H1 (cell line): ENCODE results near the gene SERPINA1. TPM values are rescaled to one million over a fixed set of nuclear protein-coding genes. Genes with fewer than 3 reads are reported as not detected.

Source experiments
- CTCF ChIA-PET: fragments of 300-600 bp; sonication (Branson Sonifier 250); formaldehyde crosslinking; loops from one replicate; lab custom pipeline; 2021; ENCODE audit not compliant: partially characterized antibody; lab: Charles Lee
- POLR2A ChIA-PET: fragments of 300-600 bp; sonication (Branson Sonifier 250); formaldehyde crosslinking; loops from one replicate; lab custom pipeline; 2021; ENCODE audit warnings: inconsistent platforms; ENCODE audit not compliant: partially characterized antibody; lab: Charles Lee
- DNase-seq, 2 experiments: peaks; one replicate each; pipeline versions ENCODE4 v3.0.0 to v3.0.0-alpha.2; 2010 to 2022; ENCODE audit warnings: low spot score in 2 of 2, low read depth in 1 of 2, mixed read lengths in 1 of 2
- FAIRE-seq: peaks from 2 replicates; lab custom pipeline; 2011; peaks lifted over from hg19 to GRCh38; lab: Jason Lieb, UNC
- H2AFZ ChIP-seq: 2 replicates; pipeline ENCODE4 v1.8.1; 2012; ENCODE audit warnings: low read length, inconsistent platforms
- H2AK5ac ChIP-seq: 2 replicates; pipeline ENCODE4 v1.6.1; 2013; ENCODE audit warnings: low read depth, low read length
- H2BK120ac ChIP-seq: replicated peaks from 2 replicates; pipeline ENCODE3; 2013; ENCODE audit warnings: low read depth, low read length, inconsistent platforms
- H2BK12ac ChIP-seq: 2 replicates; pipeline ENCODE4 v1.6.1; 2013; ENCODE audit warnings: low read depth, low read length
- H2BK15ac ChIP-seq: 2 replicates; pipeline ENCODE4 v1.6.1; 2013; ENCODE audit warnings: low read length
- H2BK20ac ChIP-seq: 2 replicates; pipeline ENCODE4 v1.6.1; 2013; ENCODE audit warnings: low read length
- H2BK5ac ChIP-seq: 2 replicates; pipeline ENCODE4 v1.6.1; 2013; ENCODE audit warnings: low read depth, low read length
- H3K14ac ChIP-seq: 2 replicates; pipeline ENCODE4 v1.6.1; 2013; ENCODE audit warnings: inconsistent platforms; ENCODE audit not compliant: insufficient read length
- H3K18ac ChIP-seq: 2 replicates; pipeline ENCODE4 v1.6.1; 2013; ENCODE audit warnings: low read length; ENCODE audit errors: extremely low read depth
- H3K23ac ChIP-seq: 2 replicates; pipeline ENCODE4 v1.6.1; 2013; ENCODE audit warnings: inconsistent platforms; ENCODE audit not compliant: insufficient read length
- H3K23me2 ChIP-seq: 2 replicates; pipeline ENCODE4 v1.6.1; 2013; ENCODE audit warnings: low read depth, low read length
- H3K27ac ChIP-seq: 2 replicates; pipeline ENCODE4 v1.6.1; 2011; ENCODE audit warnings: low read depth, low read length, inconsistent platforms
- H3K27me3 ChIP-seq, 4 experiments: replicated peaks in 1 of 4; 1 replicate in 1 of 4; 2 replicates in 3 of 4; pipeline versions ENCODE4 v1.6.1 to v1.8.1; 2011 to 2013; ENCODE audit warnings: low read length in 3 of 4, mild to moderate bottlenecking in 3 of 4, inconsistent platforms in 2 of 4, mixed read lengths in 2 of 4, moderate library complexity in 1 of 4; ENCODE audit not compliant: control insufficient read depth in 3 of 4, insufficient read depth in 3 of 4; ENCODE audit errors: extremely low read depth in 1 of 4
- H3K36me3 ChIP-seq, 4 experiments: 2 replicates each; pipeline versions ENCODE4 v1.6.1 to v1.8.1; 2011 to 2013; ENCODE audit warnings: mild to moderate bottlenecking in 4 of 4, low read length in 3 of 4, moderate library complexity in 2 of 4, control low read depth in 1 of 4, inconsistent platforms in 1 of 4; ENCODE audit not compliant: insufficient read depth in 4 of 4, control insufficient read depth in 2 of 4
- H3K4ac ChIP-seq: replicated peaks from 2 replicates; pipeline ENCODE3; 2013; ENCODE audit warnings: low read length, low read depth, mixed read lengths, inconsistent platforms; ENCODE audit not compliant: insufficient read length
- H3K4me1 ChIP-seq, 4 experiments: replicated peaks in 1 of 4; 1 replicate in 1 of 4; 2 replicates in 3 of 4; pipeline versions ENCODE4 v1.6.1 to v1.8.1; 2011 to 2013; ENCODE audit warnings: low read length in 3 of 4, inconsistent platforms in 2 of 4, mixed read lengths in 1 of 4; ENCODE audit not compliant: insufficient read depth in 4 of 4, control insufficient read depth in 3 of 4
- H3K4me2 ChIP-seq, 2 experiments: 2 replicates each; pipeline versions ENCODE4 v1.6.1 to v1.8.1; 2011 to 2013; ENCODE audit warnings: low read depth in 2 of 2, low read length in 2 of 2, control low read depth in 1 of 2, inconsistent platforms in 1 of 2, mild to moderate bottlenecking in 1 of 2; ENCODE audit not compliant: insufficient read depth in 1 of 2
- H3K4me3 ChIP-seq, 4 experiments: fragments of 200-600, 300-600 bp in 1 of 4; sonication (generic), shearing (Covaris generic), sonication (Bioruptor Twin) in 1 of 4; 2 replicates each; pipeline versions ENCODE4 v1.5.1 to v1.8.1; 2011 to 2016; ENCODE audit warnings: low read length in 4 of 4, low read depth in 3 of 4, control low read depth in 2 of 4, inconsistent platforms in 2 of 4, mild to moderate bottlenecking in 2 of 4, mixed read lengths in 1 of 4, moderate library complexity in 1 of 4; ENCODE audit not compliant: insufficient read depth in 2 of 4; ENCODE audit errors: extremely low read depth in 1 of 4
- H3K56ac ChIP-seq: replicated peaks from 2 replicates; pipeline ENCODE3; 2013; ENCODE audit warnings: low read depth, mild to moderate bottlenecking, mixed read lengths, low read length, inconsistent platforms; ENCODE audit not compliant: insufficient read length
- H3K79me1 ChIP-seq: 2 replicates; pipeline ENCODE4 v1.6.1; 2013; ENCODE audit warnings: low read depth, low read length, control low read depth
- H3K79me2 ChIP-seq, 2 experiments: 2 replicates each; pipeline versions ENCODE4 v1.6.1 to v1.8.1; 2012 to 2013; ENCODE audit warnings: low read length in 2 of 2, mild to moderate bottlenecking in 2 of 2, inconsistent platforms in 1 of 2; ENCODE audit not compliant: insufficient read depth in 2 of 2, control insufficient read depth in 1 of 2
- H3K9ac ChIP-seq, 4 experiments: replicated peaks in 1 of 4; 1 replicate in 1 of 4; 2 replicates in 3 of 4; pipeline versions ENCODE4 v1.6.1 to v1.8.1; 2011 to 2013; ENCODE audit warnings: low read depth in 3 of 4, low read length in 3 of 4, control low read depth in 2 of 4, mild to moderate bottlenecking in 2 of 4, moderate library complexity in 2 of 4, inconsistent platforms in 1 of 4; ENCODE audit errors: extremely low read depth in 1 of 4
- H3K9me3 ChIP-seq, 2 experiments: 2 replicates each; pipeline versions ENCODE4 v1.6.1 to v1.8.1; 2012 to 2013; ENCODE audit warnings: mild to moderate bottlenecking in 2 of 2, moderate library complexity in 2 of 2, control low read depth in 1 of 2, inconsistent platforms in 1 of 2, low read depth in 1 of 2, low read length in 1 of 2, mixed read lengths in 1 of 2; ENCODE audit not compliant: insufficient read depth in 2 of 2
- H4K20me1 ChIP-seq, 2 experiments: replicated peaks in 1 of 2; 2 replicates each; pipeline versions ENCODE3 to v1.8.1; 2011 to 2013; ENCODE audit warnings: inconsistent platforms in 2 of 2, low read length in 2 of 2, mild to moderate bottlenecking in 1 of 2; ENCODE audit not compliant: insufficient read depth in 2 of 2, control insufficient read depth in 1 of 2
- H4K5ac ChIP-seq: 2 replicates; pipeline ENCODE4 v1.6.1; 2013; ENCODE audit warnings: low read length, low read depth, mixed read lengths, inconsistent platforms; ENCODE audit not compliant: insufficient read length
- H4K8ac ChIP-seq: 2 replicates; pipeline ENCODE4 v1.8.0; 2013; ENCODE audit warnings: mild to moderate bottlenecking, moderate library complexity, low read length, inconsistent platforms; ENCODE audit not compliant: insufficient read depth; ENCODE audit errors: extremely low read depth
- H4K91ac ChIP-seq: replicated peaks from 2 replicates; pipeline ENCODE3; 2013; ENCODE audit warnings: low read length, mixed read lengths, inconsistent platforms; ENCODE audit not compliant: insufficient read length
- ASH2L ChIP-seq: fragments of 200-600, 300-600 bp; sonication (generic); IDR thresholded peaks from one replicate; pipeline ENCODE4 v1.7.1; 2017; ENCODE audit warnings: low read length
- GABPA ChIP-seq: IDR thresholded peaks from 2 replicates; pipeline ENCODE4 v1.6.1; 2011; ENCODE audit warnings: mild to moderate bottlenecking, low read length, moderate library complexity, borderline replicate concordance; ENCODE audit not compliant: insufficient read depth
- SAP30 ChIP-seq: fragments of 300-600 bp; sonication (generic); IDR thresholded peaks from 2 replicates; pipeline ENCODE4 v1.7.1; 2012; ENCODE audit warnings: low read length, moderate library complexity, mild to moderate bottlenecking, inconsistent platforms; ENCODE audit not compliant: insufficient read depth, insufficient replicate concordance
- WGBS, 2 experiments: shearing (Covaris generic) in 1 of 2; methylation state at CpG; one replicate each; pipeline versions ENCODE4 v1.1.6 to v1.1.7; 2013 to 2015; ENCODE audit warnings: low lambda C conversion rate in 2 of 2, mixed read lengths in 2 of 2, inconsistent platforms in 1 of 2, low coverage in 1 of 2, missing lambda C conversion rate in 1 of 2; ENCODE audit not compliant: insufficient replicate concordance in 2 of 2, insufficient coverage in 1 of 2, insufficient read length in 1 of 2; ENCODE audit errors: extremely low coverage in 1 of 2, missing lambda C conversion rate in 1 of 2; 5-methylcytosine and 5-hydroxymethylcytosine counted together
- polyA plus RNA-seq, 7 experiments: library from polyadenylated mRNA; depleted of rRNA in 3 of 7; stranded (reverse) in 5 of 7; unstranded in 2 of 7; fragments of >200 nt in 5 of 7; fragments of 200-250 nt in 2 of 7; gene quantifications; 1 replicate in 5 of 7; 2 replicates in 1 of 7; 4 replicates in 1 of 7; pipeline versions ENCODE4 v1.2.1 to v1.2.3, GENCODE V29; 2011 to 2013; ENCODE audit warnings: missing spikeins in 2 of 7, mixed read lengths in 2 of 7
- total RNA-seq: library from RNA; stranded (reverse); fragmentation: NEBNext Ultra II Directional; extraction: Animal tissue kit (Norgen Biotek cat#: 25700); gene quantifications from 2 replicates; pipeline ENCODE4 v1.2.1, GENCODE V29; 2021
- TF ChIP-seq, protein P1 (sequence below): IDR thresholded peaks from 2 replicates; pipeline ENCODE4 v1.6.1; 2012; ENCODE audit warnings: inconsistent platforms

The SERPINA1 gene
- total and polyA plus RNA-seq, 2 of the 8 experiments (the other 6 are each of a cell fraction or from before 2014, with no cell fraction given), result 0.08 TPM; not detected in 1

- Histone ChIP-seq H4K8ac (no peak overlapping the region), H4K20me1 (no peaks in the 10 kb centered on the region), H3K4ac (no peak overlapping the region), H2AK5ac (peak overlapping the region; percentile 89; the same call in 1 of the 2 replicates), H3K23ac (no peak overlapping the region), H2BK120ac (no peak overlapping the region), H3K4me2 (no peak overlapping the region), H3K18ac (no peak overlapping the region), H2AFZ (no peak overlapping the region), H3K23me2 (no peaks in the 10 kb centered on the region), H3K9me3 (no peaks in the 10 kb centered on the region), H2BK5ac (no peak overlapping the region), H3K9ac (no peak overlapping the region), H4K91ac (no peak overlapping the region), H3K79me2 (no peaks in the 10 kb centered on the region), H3K14ac (no peak overlapping the region)
- 82% methylated on average over 7 of the region's 7 CpGs; no CpG with 5 or more reads in 1 of the 2 experiments for WGBS, 2 experiments
- ChIA-PET POLR2A (interaction anchor here (1.0 kb wide), 1 partner anchor 919 kb away, joined by 3 read pairs; no protein-coding TSS in a partner anchor), CTCF (interaction anchor here (0.9 to 1.4 kb wide), 4 partner anchors 17 to 345 kb away, joined by 3 to 5 read pairs (median 4); partner anchors contain the start of gene SERPINA2)
- no peak for DNase-seq
- no peak for FAIRE-seq
- TF ChIP-seq, protein P1, sequence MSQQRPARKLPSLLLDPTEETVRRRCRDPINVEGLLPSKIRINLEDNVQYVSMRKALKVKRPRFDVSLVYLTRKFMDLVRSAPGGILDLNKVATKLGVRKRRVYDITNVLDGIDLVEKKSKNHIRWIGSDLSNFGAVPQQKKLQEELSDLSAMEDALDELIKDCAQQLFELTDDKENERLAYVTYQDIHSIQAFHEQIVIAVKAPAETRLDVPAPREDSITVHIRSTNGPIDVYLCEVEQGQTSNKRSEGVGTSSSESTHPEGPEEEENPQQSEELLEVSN, result no peak
- TF ChIP-seq SAP30, result no peak
- TF ChIP-seq ASH2L, result no peak
- TF ChIP-seq GABPA, result no peak
- TF ChIP-seq, all 59 proteins: peak for 0
- Histone ChIP-seq H3K4me3 (no peak overlapping the region), H3K4me1 (no peaks in the 10 kb centered on the region), H3K27me3 (no peaks in the 10 kb centered on the region), H2BK12ac (no peak overlapping the region; the same call in 1 of the 2 replicates), H3K56ac (no peak overlapping the region), H4K5ac (no peak overlapping the region), H2BK20ac (no peak overlapping the region), H3K79me1 (no peaks in the 10 kb centered on the region), H3K27ac (no peak overlapping the region), H3K36me3 (no peaks in the 10 kb centered on the region), H2BK15ac (no peak overlapping the region)
Observed at GRCh38 chr14:94349276-94349675, 39.1 kb downstream of the SERPINA1 start.
